ENCODE measurements around the gene FARP1. TPM values are rescaled to one million over a fixed set of nuclear protein-coding genes. Genes with fewer than 3 reads are reported as not detected.
A peak's percentile ranks its signal among the peaks of the same experiment; 100 is the strongest.

Gene FARP1
- total RNA-seq (2014; rRNA removed; shearing (Covaris generic)): 5.0 and 5.2 TPM in 2 replicates

GRCh38 chr13:98142380-98143156 lies at the start of gene FARP1:
TSS of gene FARP1 (plus strand) at chr13:98143094. CDS start at chr13:98213243, 70,149 bp downstream.
- DNase-seq (ENCODE audit: low read depth): peak; percentile 77

- DNase-seq (ENCODE audit: low read depth): no peak
Observed at GRCh38 chr13:98094678-98095266, 48.1 kb upstream of the FARP1 start.

GRCh38 chr13:98096059-98096458 lies 46.8 kb upstream of the FARP1 start:
- DNase-seq (ENCODE audit: low read depth): no peak

- DNase-seq (ENCODE audit: low read depth): no peak
Observed at GRCh38 chr13:98097749-98098148, 45.1 kb upstream of the FARP1 start.

- DNase-seq (ENCODE audit: low read depth): no peak
Observed at GRCh38 chr13:98098516-98098915, 44.4 kb upstream of the FARP1 start.

- DNase-seq (ENCODE audit: low read depth): no peak
Observed at GRCh38 chr13:98099627-98100026, 43.3 kb upstream of the FARP1 start.

- DNase-seq (ENCODE audit: low read depth): no peak
Observed at GRCh38 chr13:98100481-98100880, 42.4 kb upstream of the FARP1 start.

GRCh38 chr13:98103531-98103930 lies 39.4 kb upstream of the FARP1 start:
- no peak for DNase-seq (ENCODE audit: low read depth)

GRCh38 chr13:98103942-98104880 lies 38.7 kb upstream of the FARP1 start:
- DNase-seq (ENCODE audit: low read depth): peak; percentile 10

GRCh38 chr13:98105929-98106336 lies 37.0 kb upstream of the FARP1 start:
- peak; percentile 5 for DNase-seq (ENCODE audit: low read depth)

- no peak for DNase-seq (ENCODE audit: low read depth)
Observed at GRCh38 chr13:98108341-98108740, 34.6 kb upstream of the FARP1 start.

GRCh38 chr13:98109226-98109853 lies 33.6 kb upstream of the FARP1 start:
- DNase-seq (ENCODE audit: low read depth): no peak

GRCh38 chr13:98110749-98111148 lies 32.1 kb upstream of the FARP1 start:
- no peak for DNase-seq (ENCODE audit: low read depth)

- no peak for DNase-seq (ENCODE audit: low read depth)
Observed at GRCh38 chr13:98111168-98112098, 31.5 kb upstream of the FARP1 start.

- DNase-seq (ENCODE audit: low read depth): no peak
Observed at GRCh38 chr13:98112456-98112855, 30.4 kb upstream of the FARP1 start.

GRCh38 chr13:98118865-98119264 lies 24.0 kb upstream of the FARP1 start:
- no peak for DNase-seq (ENCODE audit: low read depth)

- no peak for DNase-seq (ENCODE audit: low read depth)
Observed at GRCh38 chr13:98123176-98123575, 19.7 kb upstream of the FARP1 start.

GRCh38 chr13:98129059-98129746 lies 13.7 kb upstream of the FARP1 start:
- no peak for DNase-seq (ENCODE audit: low read depth)

GRCh38 chr13:98133946-98134345 lies 8.9 kb upstream of the FARP1 start:
- no peak for DNase-seq (ENCODE audit: low read depth)

GRCh38 chr13:98134901-98135300 lies 8.0 kb upstream of the FARP1 start:
- no peak for DNase-seq (ENCODE audit: low read depth)
